Loucy (cell line): ENCODE measurements around the gene YIF1A.

Experiments
- H2AFZ ChIP-seq: fragments of 200-600 bp; sonication (generic); 2 replicates; pipeline ENCODE4 v1.6.0; 2016; ENCODE audit warnings: antibody characterized with exemption, mild to moderate bottlenecking, low read length, moderate library complexity
- H3F3A ChIP-seq: fragments of 200-600 bp; 2 replicates; pipeline ENCODE4 v1.6.0; 2016; ENCODE audit warnings: antibody characterized with exemption, low read depth, mild to moderate bottlenecking
- H3K27me3 ChIP-seq: fragments of 200-600 bp; sonication (generic); 2 replicates; pipeline ENCODE4 v1.6.1; 2014; ENCODE audit warnings: low read length, mild to moderate bottlenecking; ENCODE audit not compliant: insufficient read depth, poor library complexity, severe bottlenecking
- H3K36me3 ChIP-seq: fragments of 200-600 bp; sonication (generic); 2 replicates; pipeline ENCODE4 v1.6.1; 2016; ENCODE audit warnings: low read length; ENCODE audit not compliant: insufficient read depth
- H3K4me1 ChIP-seq: fragments of 200-600 bp; sonication (generic); 2 replicates; pipeline ENCODE4 v1.5.1; 2014; ENCODE audit warnings: low read length, mild to moderate bottlenecking; ENCODE audit not compliant: insufficient read depth, poor library complexity, severe bottlenecking
- H3K4me2 ChIP-seq: fragments of 200-600 bp; sonication (generic); 2 replicates; pipeline ENCODE4 v1.6.0; 2014; ENCODE audit warnings: antibody characterized with exemption, low read length, low read depth, mild to moderate bottlenecking; ENCODE audit not compliant: poor library complexity, severe bottlenecking
- H3K4me3 ChIP-seq: fragments of 200-600 bp; sonication (generic); 2 replicates; pipeline ENCODE4 v1.5.1; 2014; ENCODE audit warnings: low read length, mild to moderate bottlenecking, mixed read lengths; ENCODE audit not compliant: poor library complexity, severe bottlenecking
- H3K79me2 ChIP-seq: fragments of 200-600 bp; sonication (generic); 2 replicates; pipeline ENCODE4 v1.6.1; 2014; ENCODE audit warnings: low read length; ENCODE audit not compliant: insufficient read depth
- H3K9ac ChIP-seq: fragments of 200-600 bp; sonication (generic); 2 replicates; pipeline ENCODE4 v1.6.0; 2014; ENCODE audit warnings: mild to moderate bottlenecking, low read depth, low read length, moderate library complexity; ENCODE audit not compliant: poor library complexity, severe bottlenecking
- H3K9me2 ChIP-seq: fragments of 200-600 bp; sonication (generic); replicated peaks from 2 replicates; pipeline ENCODE4 v1.6.1; 2016; ENCODE audit warnings: low read depth, low read length, mixed read lengths
- H3K9me3 ChIP-seq: fragments of 200-600 bp; sonication (generic); 2 replicates; pipeline ENCODE4 v1.6.1; 2014; ENCODE audit warnings: mild to moderate bottlenecking, antibody characterized with exemption, low read length, low read depth; ENCODE audit not compliant: insufficient read depth
- H4K20me1 ChIP-seq: fragments of 200-600 bp; sonication (generic); 2 replicates; pipeline ENCODE4 v1.6.0; 2014; ENCODE audit warnings: antibody characterized with exemption, low read length, mild to moderate bottlenecking; ENCODE audit not compliant: insufficient read depth, poor library complexity, severe bottlenecking
- EZH2phosphoT487 ChIP-seq: fragments of 200-600 bp; IDR thresholded peaks from 2 replicates; pipeline ENCODE4 v1.6.1; 2018; ENCODE audit warnings: antibody characterized with exemption, mild to moderate bottlenecking, moderate library complexity, borderline replicate concordance
- TF ChIP-seq, protein P1 (sequence below): fragments of 200-600 bp; sonication (generic); conservative IDR thresholded peaks from 2 replicates; pipeline ENCODE4 v1.5.1; 2014; ENCODE audit warnings: mild to moderate bottlenecking, antibody characterized with exemption, low read length

YIF1A gene

DNA sequence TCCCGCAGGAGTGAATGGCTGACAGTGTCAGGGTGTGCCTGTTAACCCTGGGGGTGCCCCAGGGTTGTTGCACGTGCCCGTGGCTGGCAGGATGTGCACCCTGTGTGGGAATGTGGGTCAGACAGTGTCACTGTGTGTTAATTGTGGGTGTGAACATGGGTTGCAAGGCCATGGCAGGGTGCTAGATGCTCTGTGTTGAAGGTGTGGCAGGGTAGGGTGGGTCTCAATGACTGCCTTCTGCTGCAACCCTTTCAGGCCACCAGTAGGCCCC is 39.0 kb upstream of the YIF1A start:
- H3K27me3 ChIP-seq = no peaks in the 10 kb centered on the region
- no peaks in the 10 kb centered on the region for H4K20me1 ChIP-seq
- H3K36me3 ChIP-seq = no peaks in the 10 kb centered on the region
- peaks cover 31% of the 10 kb centered on the region for H3K4me1 ChIP-seq
- peak overlapping the region; percentile 88 for H2AFZ ChIP-seq
- H3K9me2 ChIP-seq = no peaks in the 10 kb centered on the region
- no peak overlapping the region for H3K4me2 ChIP-seq
- H3K79me2 ChIP-seq = no peaks in the 10 kb centered on the region
- H3K9me3 ChIP-seq = no peaks in the 10 kb centered on the region
- no peak for TF ChIP-seq EZH2phosphoT487
- TF ChIP-seq, protein P1, sequence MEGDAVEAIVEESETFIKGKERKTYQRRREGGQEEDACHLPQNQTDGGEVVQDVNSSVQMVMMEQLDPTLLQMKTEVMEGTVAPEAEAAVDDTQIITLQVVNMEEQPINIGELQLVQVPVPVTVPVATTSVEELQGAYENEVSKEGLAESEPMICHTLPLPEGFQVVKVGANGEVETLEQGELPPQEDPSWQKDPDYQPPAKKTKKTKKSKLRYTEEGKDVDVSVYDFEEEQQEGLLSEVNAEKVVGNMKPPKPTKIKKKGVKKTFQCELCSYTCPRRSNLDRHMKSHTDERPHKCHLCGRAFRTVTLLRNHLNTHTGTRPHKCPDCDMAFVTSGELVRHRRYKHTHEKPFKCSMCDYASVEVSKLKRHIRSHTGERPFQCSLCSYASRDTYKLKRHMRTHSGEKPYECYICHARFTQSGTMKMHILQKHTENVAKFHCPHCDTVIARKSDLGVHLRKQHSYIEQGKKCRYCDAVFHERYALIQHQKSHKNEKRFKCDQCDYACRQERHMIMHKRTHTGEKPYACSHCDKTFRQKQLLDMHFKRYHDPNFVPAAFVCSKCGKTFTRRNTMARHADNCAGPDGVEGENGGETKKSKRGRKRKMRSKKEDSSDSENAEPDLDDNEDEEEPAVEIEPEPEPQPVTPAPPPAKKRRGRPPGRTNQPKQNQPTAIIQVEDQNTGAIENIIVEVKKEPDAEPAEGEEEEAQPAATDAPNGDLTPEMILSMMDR = no peak
- H3K4me3 ChIP-seq = no peak overlapping the region
- no peaks in the 10 kb centered on the region for H3F3A ChIP-seq
- H3K9ac ChIP-seq = no peak overlapping the region

DNA sequence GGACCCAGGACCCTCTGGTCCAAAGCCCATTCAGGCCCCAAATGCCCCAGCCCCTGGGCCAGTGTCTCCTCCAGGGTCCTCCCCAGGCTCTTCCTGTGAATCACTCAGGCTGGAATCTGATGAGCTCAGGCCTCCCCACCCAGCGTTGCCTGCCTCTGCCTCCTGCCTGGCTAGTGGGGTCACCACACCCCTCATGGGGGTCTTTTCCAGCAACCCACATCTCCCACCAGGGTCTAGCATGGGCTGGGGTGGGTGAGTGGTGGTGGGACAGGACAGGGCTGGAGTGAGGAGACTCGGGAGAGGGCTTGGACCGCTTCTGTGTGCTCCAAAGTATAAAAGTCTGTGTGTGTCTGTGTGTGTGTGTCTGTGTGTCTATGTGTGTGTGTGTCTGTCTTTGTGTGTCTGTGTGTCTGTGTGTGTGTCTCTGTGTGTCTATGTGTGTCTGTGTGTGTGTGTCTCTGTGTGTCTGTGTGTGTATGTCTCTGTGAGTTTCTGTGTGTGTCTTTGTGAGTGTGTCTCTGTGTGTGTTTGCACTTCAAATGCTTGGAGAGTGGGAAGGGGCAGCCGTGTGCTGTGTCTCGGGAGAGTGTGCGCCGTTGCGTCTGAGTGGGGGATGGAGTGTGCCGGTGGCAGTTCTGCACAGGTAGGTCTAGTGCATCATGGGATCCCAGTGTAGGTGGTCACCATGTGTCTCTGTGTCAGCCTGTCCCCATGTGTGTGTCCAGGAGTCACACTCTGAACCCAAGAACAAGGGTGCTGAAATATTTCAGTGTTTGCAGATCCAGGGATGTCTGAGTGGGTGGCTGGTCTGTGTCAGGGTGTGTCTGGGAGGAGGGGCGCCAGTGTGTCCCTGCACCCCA is 38.5 kb upstream of the YIF1A start:
- Histone ChIP-seq H3K27me3 (no peaks in the 10 kb centered on the region), H3K9ac (peak overlapping the region; percentile 38), H3K79me2 (no peaks in the 10 kb centered on the region), H3K36me3 (no peaks in the 10 kb centered on the region), H3K4me2 (no peak overlapping the region), H3K9me3 (no peaks in the 10 kb centered on the region), H4K20me1 (no peaks in the 10 kb centered on the region), H3F3A (no peaks in the 10 kb centered on the region), H2AFZ (no peak overlapping the region), H3K9me2 (no peaks in the 10 kb centered on the region), H3K4me1 (peaks cover 31% of the 10 kb centered on the region), H3K4me3 (no peak overlapping the region)
- TF ChIP-seq EZH2phosphoT487 = no peak
- TF ChIP-seq, protein P1 = no peak

DNA sequence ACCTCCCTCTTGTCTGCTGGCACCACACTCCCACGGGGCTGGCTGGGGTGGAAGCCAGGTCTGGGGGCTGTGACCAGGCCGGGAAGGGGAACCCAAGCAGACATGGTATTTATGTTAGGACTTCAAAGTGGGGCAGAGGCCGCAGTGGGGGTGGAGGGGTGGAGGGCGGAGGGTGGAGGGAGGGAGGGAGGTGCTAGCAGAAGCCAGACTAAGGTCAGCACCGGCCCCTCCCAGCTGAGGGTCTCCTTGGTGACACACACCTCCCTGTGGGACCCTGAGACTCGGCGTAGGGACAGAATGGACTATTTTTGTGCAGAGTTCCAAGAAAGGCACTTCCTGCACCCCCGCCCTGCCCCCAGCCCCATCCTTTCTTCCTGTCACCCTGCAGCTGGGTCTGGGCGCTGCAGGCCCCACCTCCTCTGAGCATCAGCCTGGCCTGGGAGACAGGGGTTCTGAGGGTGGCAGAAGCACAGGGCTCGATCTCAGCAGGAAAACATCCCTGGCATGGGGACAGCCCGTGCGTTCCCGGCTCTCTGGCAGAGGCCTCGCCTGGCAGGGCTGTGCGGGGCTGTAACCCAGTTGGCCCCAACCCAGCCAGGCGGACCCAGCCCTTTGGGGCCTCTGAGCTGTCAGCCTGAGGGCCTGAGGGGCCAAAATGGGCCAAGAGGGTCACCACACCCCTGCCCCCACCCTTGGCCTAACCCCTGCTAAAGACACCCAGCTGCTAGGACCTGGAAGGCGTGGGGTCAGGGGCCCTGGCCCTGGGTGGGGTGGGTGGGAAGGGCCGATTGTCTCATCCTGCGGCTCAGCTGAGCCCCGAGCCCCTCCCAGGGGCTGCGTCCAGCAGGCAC is 37.5 kb upstream of the YIF1A start:
- TF ChIP-seq EZH2phosphoT487 = no peak
- TF ChIP-seq, protein P1 = no peak
- Histone ChIP-seq H3K9me2 (no peaks in the 10 kb centered on the region), H4K20me1 (no peaks in the 10 kb centered on the region), H3K9ac (peak overlapping the region; percentile 50), H2AFZ (peak overlapping the region; percentile 36; the same call in 1 of the 2 replicates), H3K9me3 (no peaks in the 10 kb centered on the region), H3K4me2 (peak overlapping the region; percentile 49), H3K4me1 (peaks cover 31% of the 10 kb centered on the region), H3K27me3 (no peaks in the 10 kb centered on the region), H3K4me3 (no peak overlapping the region), H3F3A (no peaks in the 10 kb centered on the region), H3K79me2 (no peaks in the 10 kb centered on the region), H3K36me3 (no peaks in the 10 kb centered on the region)
